GM12864 (cell line): ENCODE results near the gene MAGIX.

ENCODE experiments used
- DNase-seq: peaks from one replicate; pipeline ENCODE4 v3.0.0-alpha.2; 2011; ENCODE audit warnings: low read depth
- H3K4me3 ChIP-seq: 2 replicates; pipeline ENCODE4 v1.5.1; 2011; ENCODE audit warnings: mild to moderate bottlenecking, low read depth, low read length, control low read depth
- TF ChIP-seq, protein P1 (sequence below): IDR thresholded peaks from 2 replicates; pipeline ENCODE4 v1.5.1; 2011; ENCODE audit warnings: low read depth, mild to moderate bottlenecking, moderate library complexity, low read length, control low read depth, inconsistent platforms; ENCODE audit errors: missing control alignments

MAGIX gene

DNA sequence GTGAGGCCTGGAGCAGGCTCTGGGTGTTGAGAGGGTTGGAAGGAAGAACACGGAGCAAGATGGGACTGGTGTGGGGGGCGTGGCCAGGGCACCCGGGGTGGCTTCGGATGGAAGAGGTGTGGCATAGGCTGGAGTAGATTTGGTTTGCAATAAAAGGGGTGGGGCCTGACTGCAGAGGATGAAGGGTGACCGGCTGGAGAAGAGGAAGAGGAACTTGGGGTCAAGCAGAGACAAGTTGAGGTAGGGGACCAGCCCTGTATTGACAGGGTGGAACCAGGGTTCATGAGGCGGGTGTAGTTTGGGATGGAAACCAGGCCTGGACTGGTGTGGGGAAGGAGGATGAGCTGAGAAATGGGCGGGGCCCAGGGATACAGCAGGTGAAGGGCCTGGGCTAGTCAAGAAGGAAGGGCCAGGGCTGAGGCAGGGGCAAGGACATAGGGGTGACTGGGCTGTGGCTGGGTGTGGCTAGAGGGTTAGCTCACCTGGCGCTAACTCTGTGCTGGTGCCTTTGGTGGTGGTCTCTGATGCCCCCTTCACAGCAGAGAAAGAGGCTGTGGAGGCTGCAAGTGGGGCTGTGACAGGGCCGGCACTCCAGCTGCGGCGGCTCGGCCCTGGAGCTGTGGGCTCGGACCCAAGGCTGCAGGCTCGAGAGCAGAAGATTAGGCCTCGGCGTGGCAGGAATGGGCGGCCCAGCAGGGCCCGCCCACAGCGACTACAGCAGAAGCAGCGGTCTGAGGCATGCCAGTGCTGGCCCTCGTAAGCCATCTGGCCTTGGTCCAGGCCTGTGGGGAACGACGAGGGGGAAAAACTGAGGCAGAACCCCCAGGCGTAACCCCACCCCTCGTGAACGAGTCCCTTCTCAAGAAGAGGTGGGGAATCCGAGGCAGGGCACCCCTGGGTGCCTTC is 14.1 kb downstream of the MAGIX start:
- TF ChIP-seq, protein P1, sequence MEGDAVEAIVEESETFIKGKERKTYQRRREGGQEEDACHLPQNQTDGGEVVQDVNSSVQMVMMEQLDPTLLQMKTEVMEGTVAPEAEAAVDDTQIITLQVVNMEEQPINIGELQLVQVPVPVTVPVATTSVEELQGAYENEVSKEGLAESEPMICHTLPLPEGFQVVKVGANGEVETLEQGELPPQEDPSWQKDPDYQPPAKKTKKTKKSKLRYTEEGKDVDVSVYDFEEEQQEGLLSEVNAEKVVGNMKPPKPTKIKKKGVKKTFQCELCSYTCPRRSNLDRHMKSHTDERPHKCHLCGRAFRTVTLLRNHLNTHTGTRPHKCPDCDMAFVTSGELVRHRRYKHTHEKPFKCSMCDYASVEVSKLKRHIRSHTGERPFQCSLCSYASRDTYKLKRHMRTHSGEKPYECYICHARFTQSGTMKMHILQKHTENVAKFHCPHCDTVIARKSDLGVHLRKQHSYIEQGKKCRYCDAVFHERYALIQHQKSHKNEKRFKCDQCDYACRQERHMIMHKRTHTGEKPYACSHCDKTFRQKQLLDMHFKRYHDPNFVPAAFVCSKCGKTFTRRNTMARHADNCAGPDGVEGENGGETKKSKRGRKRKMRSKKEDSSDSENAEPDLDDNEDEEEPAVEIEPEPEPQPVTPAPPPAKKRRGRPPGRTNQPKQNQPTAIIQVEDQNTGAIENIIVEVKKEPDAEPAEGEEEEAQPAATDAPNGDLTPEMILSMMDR: no peak
- DNase-seq: no peak
- H3K4me3 ChIP-seq: no peak overlapping the region

DNA sequence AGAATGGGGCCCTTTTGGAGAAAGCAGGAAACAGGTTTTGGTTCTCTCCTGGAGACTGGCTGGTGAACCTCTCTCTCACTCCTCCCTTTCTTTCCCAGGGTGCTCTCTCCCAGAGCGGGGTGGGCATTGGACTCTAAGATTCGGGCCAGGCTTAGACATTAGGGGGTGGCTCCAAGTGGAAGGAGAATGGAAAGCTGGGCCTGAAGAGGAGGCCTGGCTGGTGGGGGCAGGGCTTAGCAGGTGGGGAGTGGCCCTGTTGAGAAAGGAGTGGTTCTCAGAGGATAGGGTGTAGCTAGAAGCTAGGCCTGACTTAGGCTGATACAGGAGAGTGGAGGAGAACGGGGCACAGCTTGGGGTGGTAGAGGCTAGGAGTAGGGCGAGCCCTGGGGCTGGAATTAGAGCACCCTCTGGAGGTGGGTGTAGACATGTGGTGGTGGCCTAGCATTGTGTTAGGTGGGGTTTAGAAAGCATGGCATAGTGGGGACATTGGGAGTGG is 14.8 kb downstream of the MAGIX start:
- TF ChIP-seq, protein P1: no peak
- DNase-seq: no peak
- H3K4me3 ChIP-seq: no peak overlapping the region

DNA sequence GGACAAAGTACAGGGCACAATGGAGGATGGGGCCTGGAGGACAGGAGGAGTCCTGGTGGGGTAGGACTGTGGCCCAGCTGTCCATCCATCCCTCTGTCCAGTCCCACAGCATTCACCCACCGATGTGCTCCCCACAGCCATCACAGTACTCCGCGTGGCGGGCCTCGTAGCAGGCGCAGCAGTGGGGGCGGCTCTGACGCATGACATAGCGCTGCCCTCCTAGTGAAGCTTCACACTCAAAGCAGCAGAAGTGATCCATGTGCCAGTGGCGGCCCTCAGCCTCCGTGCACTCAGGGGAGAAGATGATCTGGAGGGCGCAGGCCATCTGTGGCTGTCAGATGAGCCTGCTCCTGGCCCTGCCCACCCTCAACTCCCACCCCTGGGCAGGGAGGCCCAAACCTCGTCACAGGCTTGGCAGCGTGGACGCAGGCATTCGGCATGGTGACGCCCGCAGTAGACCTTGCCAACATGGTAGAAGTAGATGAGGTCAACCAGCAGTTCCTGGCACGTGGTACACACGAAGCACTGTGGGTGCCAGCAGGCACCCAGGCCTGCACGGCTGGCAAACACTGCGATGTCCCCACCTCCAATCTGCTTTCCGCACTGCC is 15.4 kb downstream of the MAGIX start:
- TF ChIP-seq, protein P1: no peak
- no peak for DNase-seq
- no peak overlapping the region for H3K4me3 ChIP-seq

DNA sequence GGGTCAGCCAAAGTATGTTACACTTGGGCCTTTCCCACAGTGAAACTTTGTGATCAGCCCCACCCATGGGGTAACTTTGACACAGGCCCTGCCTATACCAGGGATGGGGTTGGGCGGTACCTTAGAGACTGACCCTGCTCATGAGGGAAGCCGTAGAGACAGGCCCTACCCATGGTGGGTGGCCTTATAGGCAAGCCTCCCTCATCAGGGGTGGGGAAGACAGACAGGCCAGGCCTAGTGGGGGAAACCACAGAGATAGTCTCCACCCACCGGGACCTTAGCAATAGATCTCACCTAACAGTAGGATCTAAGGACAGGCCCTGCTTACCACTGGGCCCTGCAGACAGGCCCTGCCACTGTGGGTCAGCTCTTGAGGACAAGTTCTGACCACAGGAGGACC is 16.0 kb downstream of the MAGIX start:
- H3K4me3 ChIP-seq: no peak overlapping the region
- TF ChIP-seq, protein P1: no peak
- DNase-seq: no peak

DNA sequence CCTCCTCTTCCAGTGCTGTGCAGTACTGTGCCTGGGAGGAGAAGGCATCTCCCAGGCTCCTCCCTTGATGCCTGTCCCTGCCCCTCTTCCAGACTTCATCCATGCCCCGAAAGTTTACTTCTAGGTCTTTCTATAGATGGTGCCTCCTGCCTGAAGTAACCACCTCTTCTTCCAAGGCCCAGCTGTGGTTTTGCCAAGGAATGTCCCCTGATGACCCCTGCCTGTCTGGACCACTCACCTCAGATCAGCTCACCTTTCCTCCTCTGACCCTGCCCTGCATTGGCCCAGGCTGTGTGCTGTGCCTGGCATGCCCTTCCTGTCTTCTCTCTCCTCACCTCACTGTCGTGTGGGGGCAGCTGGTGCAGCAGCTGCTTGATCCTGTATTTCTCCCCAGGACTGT is 16.8 kb downstream of the MAGIX start:
- TF ChIP-seq, protein P1: no peak

DNA sequence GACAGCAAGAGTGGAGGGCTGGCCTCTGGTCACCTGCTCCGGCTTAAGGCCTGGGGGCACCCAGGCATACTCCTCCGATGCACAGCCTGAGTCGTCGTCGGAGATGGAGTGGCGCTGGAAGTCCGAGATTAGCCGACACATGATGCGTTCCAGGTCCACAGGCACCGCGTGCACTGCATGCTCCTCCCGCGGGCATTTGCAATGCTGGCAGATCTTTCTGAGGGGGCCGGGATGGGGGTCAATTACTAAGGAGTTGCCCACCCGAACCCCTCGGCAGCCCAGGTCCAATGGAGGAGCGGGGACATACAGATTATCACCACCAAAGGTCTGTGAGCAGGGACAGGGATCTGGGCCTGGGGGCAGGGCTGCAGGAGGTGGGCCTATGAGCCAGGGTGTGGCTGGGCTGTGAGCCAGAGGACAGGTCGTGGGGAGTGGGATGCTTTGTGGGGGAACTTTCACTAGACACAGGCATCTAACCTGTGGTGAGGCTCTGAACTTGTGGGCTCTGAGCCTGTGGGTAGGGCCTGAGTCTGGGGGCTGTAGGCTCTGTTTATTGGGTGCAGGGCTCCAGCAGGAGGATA is 21.2 kb downstream of the MAGIX start:
- TF ChIP-seq, protein P1: no peak
- no peak overlapping the region for H3K4me3 ChIP-seq
- DNase-seq: no peak

More for the DNA sequence above, 16.8 kb downstream of the MAGIX start:
- no peak for DNase-seq
- no peak overlapping the region for H3K4me3 ChIP-seq
